Fibroblast of gingiva (primary cell): ENCODE measurements around the gene CSRNP3.
"Not testable (repeated sequence)": the region's sequence is repeated elsewhere in the genome, so short reads cannot be mapped to it uniquely, and the experiment has no call there.

ENCODE experiments used
- DNase-seq: peaks from one replicate; pipeline ENCODE4 v3.0.0-alpha.2; 2011; ENCODE audit warnings: low read depth

CSRNP3 gene

DNA sequence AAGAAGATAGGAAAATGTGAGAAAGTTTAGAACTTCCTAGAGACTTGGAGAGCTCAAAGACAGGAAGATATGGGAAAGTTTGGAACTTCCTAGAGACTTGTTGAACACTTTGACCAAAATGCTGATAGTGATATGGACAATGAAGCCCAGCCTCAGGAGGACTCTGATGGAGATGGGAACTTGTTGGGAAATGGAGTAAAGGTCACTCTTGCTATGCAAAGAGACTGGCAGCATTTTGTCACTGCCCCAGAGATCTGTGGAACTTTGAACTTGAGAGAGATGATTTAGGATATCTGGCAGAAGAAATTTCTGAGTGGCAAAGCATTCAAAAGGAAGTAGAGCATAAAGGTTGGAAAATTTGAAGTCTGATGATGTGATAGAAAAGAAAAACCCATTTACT is 121.5 kb downstream of the CSRNP3 start:
- not testable (repeated sequence) for DNase-seq

DNA sequence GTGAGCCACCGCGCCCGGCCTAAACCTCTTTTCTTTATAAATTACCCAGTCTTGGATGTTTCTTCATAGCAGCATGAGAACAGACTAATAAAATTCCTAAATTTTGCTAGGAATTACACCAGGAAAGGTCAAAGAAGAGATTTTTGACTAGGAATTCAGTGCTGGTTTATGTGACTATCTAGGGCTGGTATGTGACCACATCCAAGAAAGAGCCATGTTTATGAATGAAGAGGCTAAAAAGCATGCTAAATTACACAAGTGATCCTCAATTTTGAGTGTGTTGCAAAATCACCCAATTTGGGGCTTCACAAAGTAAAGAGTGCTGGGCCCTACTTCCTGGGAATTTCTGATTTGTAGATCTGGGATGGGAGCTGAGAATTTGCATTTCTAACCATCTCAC is 123.6 kb downstream of the CSRNP3 start:
- DNase-seq: peak; percentile 56

DNA sequence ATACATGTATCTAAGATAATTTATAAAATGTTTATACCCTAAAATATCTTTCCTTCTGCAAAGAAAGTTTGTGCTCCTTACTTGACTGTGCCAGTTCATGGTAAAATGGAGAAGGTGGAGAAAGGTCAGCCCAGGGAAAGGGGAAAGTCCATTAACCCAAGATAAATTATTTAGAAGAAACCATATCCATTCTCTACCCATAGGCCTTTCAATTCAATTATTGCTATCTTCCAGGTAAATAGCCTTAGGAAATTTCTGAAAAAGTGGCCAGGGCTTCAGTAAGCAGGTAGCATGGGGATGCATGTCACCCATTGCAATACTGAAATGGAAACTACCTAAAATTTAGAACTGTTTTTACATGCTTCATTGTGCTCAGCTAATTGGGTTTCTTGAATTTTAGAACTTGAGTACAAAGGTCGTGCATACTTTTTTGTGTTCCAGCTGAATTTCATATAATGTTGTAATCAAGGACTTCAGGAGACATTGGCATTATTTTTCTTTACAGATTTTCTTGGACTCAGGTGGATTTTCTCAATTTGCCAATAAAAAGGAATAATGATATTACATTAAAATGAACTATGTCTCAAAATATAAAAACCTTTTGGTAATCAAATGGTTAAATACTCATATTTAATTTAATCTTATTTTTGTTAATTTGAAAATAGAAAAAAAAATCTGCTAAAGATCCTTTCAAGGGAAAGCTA is 124.9 kb downstream of the CSRNP3 start:
- DNase-seq: no peak

GRCh38 chr2:165594935-165595255 is 125.4 kb downstream of the CSRNP3 start:
- no peak for DNase-seq

GRCh38 chr2:165596788-165597187 is 127.3 kb downstream of the CSRNP3 start:
- DNase-seq: no peak

DNA sequence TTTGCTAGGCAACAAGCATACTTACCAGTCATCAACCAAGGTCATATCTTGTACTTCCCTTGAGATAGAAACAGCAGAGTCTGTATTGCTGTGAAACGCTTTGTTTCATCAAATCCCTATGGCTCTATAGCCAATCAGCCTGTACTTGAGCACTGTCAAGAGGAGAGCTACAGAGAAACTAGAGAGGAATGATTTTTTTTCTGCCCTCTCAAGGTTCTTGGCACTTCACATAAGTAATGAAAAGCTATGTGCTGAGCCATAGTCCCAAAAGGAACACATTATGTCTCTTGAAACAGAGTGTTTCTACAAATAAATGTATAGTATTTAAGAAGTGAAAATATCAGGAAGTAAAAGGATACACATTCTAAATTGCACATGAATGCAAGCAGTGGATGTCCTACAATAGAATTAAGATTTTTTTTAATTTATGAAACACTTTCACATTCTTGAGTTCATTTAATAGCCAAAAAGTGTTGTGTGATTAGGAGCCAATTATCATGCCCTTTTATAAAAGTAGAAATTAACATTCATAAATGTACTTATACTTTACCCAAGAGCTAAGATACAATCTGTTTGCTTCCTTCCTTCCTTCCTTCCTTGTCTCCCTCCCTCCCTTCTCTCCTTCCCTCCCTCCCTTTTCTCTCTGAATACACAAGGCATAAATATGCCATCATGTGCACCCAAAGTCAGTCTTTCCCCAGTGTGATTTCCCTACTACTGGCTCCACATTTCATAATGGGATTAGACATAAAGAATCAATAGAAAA is 131.8 kb downstream of the CSRNP3 start:
- no peak for DNase-seq

- peak; percentile 78 for DNase-seq
Measured at GRCh38 chr2:165601928-165602521, 132.5 kb downstream of the CSRNP3 start.

DNA sequence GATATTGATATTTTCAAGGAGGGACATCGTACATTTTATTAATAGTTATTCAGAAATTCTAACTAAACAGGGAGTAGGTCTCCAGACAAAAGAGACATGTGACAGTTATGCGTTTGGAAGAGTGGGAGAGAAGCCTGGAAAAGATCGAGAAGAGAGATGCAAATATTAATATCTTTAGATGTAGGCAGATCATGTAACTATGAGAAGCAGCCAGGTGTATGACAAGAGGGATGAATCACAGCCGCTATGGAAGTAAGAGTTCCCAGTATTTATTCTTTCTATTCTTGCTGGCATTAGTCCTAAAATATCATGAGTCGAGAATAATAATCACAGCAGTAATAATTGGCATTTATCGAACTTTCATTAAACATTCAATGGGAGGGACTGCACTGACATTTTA is 140.2 kb downstream of the CSRNP3 start:
- DNase-seq: no peak

DNA sequence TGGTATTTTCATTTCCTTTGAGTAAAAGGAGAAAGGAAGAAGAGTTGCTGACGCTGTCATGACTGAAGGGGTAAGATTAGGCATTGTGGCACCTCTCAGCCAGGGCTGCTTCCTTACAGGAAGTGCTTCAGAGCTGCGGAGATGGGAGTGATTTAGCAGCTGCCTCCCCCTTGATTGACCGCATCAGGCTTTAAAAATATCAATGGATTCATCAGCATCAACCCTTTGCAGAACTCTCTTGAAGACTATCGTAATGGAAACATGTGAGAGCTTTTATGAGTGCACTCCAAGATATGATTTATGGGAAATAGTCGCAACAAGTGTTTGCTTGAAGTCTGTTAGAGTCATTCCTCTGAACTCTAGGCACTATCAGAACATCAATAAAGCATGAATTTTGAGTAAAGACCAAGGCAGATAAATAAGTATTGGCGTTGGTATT is 141.1 kb downstream of the CSRNP3 start:
- no peak for DNase-seq

GRCh38 chr2:165617741-165618481 is 148.4 kb downstream of the CSRNP3 start:
- DNase-seq: no peak

DNA sequence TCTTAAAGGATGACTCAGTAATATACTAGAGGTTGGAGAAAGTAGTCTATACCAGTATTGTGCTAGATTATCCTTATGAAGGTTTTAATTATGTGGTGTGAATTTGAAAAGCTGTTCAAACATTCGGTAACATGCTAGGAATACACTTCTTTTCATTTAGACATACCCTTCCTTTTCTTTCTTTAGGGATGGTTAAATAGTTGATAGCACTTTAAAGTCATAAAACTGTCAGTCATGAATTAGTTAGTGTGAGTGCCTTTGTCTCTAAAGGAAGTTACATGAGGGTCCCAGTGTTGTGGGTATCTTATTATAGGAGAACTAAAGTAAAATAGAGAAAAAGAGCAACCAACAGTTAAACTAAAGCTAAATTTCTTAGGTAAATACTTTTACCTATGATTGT is 149.3 kb downstream of the CSRNP3 start:
- no peak for DNase-seq

DNA sequence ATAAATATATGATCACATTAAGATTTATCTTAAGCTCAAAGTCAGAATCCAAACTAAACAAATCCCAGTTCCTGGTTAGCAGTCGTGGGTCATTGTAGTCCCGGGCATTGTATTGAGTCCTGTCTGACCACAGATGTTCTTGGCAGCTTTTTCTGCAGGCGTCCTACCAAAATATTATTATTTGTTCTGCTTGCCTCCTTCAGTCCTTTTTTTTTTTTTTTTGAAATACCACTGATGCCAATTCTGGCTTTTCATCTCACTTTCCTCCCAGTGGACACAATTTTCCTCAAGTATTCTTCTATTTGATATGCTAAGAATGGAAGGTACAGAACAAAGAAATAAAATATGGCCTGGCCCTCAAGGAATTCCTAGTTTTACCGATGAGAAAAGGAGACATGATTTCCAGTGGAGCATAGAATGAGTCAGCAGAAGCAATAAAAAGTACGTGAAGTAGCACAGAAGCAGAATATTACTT is 151.6 kb downstream of the CSRNP3 start:
- DNase-seq: peak; percentile 82

DNA sequence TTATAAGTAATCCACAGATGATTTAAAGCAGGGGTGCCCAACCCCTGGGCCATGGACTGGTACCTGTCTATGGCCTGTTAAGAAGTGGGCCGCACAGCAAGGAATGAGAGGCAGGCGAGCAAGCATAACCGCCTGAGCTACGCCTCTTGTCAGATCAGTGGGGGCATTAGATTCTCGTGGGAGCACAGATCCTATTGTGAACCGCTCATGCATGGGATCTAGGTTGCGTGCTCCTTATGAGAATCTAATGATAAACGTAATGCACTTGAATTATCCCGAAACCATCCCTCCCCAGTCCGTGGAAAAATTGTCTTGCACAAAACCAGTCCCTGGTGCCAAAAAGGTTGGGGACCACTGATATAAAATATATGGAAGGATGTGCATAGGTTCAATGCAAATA is 153.7 kb downstream of the CSRNP3 start:
- DNase-seq: no peak

DNA sequence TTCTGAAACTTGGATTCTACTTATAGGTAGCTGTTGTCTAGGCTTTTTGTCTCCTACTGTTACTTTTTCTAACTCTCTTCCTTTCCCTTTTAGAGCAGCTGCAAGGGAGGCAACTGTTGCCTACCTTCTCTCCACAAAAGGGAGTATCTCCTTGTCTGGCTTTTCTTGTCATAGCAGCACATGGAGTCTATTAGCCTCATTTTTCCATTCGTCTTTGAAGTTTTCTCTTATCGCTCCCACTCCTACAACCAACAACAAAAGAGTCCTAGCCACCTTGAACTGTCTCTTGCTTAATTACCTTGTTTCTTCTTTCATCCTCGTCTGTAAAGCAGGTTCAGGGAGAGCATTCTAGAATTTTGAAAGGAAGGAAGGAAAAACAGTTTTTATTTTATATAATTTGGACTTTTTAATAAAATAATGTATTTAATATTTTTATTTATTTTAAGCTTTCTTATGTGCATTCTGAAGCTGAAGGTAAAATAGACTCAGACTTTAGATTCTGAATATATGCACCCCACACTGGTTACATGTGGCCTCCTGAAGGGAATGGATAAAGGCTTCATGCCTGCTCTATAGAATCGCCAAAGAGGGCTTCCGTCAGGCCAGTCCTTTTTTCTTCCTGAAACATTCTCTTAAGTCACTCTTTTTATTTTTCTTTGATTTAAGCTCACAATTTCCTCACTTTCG is 154.4 kb downstream of the CSRNP3 start:
- no peak for DNase-seq

DNA sequence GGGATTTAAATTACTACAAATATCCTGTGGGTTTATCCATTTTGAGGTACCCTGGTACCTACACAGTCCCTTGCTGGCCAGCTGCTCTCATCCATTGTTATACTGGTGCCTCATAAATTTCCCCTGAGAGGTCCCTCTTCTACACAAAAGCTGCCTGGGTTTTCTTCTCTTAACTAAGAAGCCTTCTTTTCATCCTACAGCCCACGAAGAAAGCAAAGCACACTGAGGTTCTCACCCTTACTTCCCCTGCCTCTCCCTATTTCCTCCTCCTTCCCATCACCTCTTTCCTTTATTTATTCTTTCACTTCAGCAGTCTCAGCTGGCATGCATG is 154.9 kb downstream of the CSRNP3 start:
- DNase-seq: no peak

GRCh38 chr2:165627470-165627869 is 158.0 kb downstream of the CSRNP3 start:
- no peak for DNase-seq

DNA sequence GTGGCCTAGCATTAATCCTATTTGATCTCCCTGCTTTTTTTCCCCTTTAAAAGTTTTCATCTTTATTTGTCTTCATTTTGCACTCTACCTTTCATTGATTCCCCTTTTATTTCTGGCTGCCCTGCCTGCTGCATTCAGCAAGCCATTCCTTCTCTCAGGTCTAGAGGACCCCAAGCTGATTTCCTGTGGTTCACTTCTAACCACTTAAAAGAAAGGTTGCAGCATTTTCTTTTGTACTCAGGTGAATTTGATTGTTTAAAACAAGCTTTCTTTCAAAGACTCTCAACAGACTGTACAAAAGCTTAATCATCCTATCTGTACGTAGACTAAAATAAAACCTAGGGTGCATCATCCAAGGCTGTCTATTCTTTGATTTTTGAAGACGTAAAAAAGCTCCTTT is 160.3 kb downstream of the CSRNP3 start:
- DNase-seq: no peak

DNA sequence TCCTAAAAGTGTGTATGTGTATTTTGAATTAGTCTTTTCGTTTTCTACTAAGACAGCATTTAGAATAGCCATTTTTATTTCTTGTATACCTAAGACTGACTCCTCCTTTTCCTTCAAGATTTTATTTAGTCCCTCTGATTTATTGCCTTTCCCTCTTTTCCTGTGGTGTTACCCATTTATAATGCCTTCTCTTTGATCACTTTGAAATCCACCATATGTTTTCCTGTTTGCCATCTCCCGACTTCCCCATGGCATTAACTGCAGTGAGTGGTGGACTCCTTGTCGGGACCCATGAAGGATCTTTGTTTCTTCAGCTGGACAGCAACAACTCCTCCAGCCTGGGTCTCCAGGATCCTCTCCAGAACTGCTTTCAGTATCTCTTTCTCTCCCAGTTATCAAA is 160.7 kb downstream of the CSRNP3 start:
- DNase-seq: no peak

DNA sequence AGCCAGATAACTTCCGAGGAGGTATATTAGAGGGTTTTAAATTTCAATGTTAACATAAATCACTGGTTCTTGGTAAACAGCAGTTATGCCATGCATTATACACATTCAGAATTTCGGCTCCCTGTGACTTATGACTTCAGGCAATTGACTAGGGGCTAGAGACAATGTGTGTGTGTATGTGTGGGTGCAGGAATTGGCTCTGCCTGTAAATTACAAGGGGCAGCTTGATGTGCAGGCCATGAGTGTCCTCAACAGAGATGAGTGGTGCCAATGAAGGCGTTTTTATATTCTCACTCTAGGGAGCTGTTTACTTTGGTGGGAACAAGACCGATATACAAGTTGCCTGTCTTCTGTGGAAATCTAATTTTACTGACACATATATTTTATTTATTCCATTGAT is 161.6 kb downstream of the CSRNP3 start:
- DNase-seq: no peak

GRCh38 chr2:165632594-165632993 is 163.1 kb downstream of the CSRNP3 start:
- no peak for DNase-seq

DNA sequence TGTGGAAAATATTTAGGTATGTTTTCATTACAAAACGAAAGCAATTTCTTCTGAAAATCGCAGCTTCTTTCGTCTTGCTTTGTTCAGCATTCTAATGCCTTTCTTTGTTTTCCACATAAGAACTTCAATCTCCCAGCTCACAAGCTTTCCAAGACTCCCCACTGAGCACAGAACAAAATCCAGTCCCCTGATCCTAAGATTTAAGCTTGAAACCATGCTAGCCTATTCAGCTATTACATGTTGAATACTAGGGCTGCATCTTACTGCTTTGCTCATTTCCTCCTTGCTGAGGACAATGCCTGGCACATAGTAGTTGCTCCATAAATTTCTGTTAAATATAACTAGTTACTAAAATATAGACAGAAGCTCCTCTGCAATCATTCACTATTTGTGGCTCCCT is 163.9 kb downstream of the CSRNP3 start:
- no peak for DNase-seq

GRCh38 chr2:165634282-165634681 is 164.8 kb downstream of the CSRNP3 start:
- no peak for DNase-seq
